Panc1 (cell line): Measurements from ENCODE around the gene MICAL2. TPM values are rescaled to one million over a fixed set of nuclear protein-coding genes. Genes with fewer than 3 reads are reported as not detected.

Experiments used
- ATAC-seq: fragments of 200-7000 bp; cut with Tn5 transposase; 2 replicates; pipeline ENCODE4 v1.9.1; 2020; ENCODE audit warnings: mild to moderate bottlenecking, moderate library complexity
- BruUV-seq: library from RNA; stranded (reverse); fragments of 400-500 nt; replicated peaks from 2 replicates; lab custom pipeline; 2021; lab: Mats Ljungman, UMichigan
- CTCF ChIA-PET: fragments of 300-600 bp; sonication (Branson Sonifier 250); formaldehyde crosslinking; loops from one replicate; lab custom pipeline; 2022; ENCODE audit warnings: antibody characterized with exemption; lab: Charles Lee
- POLR2A ChIA-PET: fragments of 300-600 bp; sonication (Branson Sonifier 250); formaldehyde crosslinking; loops from one replicate; lab custom pipeline; 2022; ENCODE audit warnings: antibody characterized with exemption; lab: Charles Lee
- DNase-seq: peaks from one replicate; pipeline ENCODE4 v3.0.0-alpha.2; 2010; ENCODE audit warnings: low read depth, low spot score
- H3K27ac ChIP-seq: 2 replicates; pipeline ENCODE4 v1.5.1; 2011; ENCODE audit warnings: mild to moderate bottlenecking, low read length, inconsistent platforms
- H3K27me3 ChIP-seq: fragments of 200-500 bp; sonication (Bioruptor generic); 2 replicates; pipeline ENCODE4 v1.6.0; 2014; ENCODE audit warnings: low read length, inconsistent platforms; ENCODE audit not compliant: control insufficient read depth, insufficient read depth
- H3K36me3 ChIP-seq: fragments of 200-500 bp; sonication (Bioruptor generic); 2 replicates; pipeline ENCODE4 v1.5.1; 2014; ENCODE audit warnings: inconsistent platforms, mild to moderate bottlenecking, low read length, moderate library complexity; ENCODE audit not compliant: control insufficient read depth, insufficient read depth
- H3K4me1 ChIP-seq: 2 replicates; pipeline ENCODE4 v1.5.1; 2011; ENCODE audit warnings: inconsistent platforms, mild to moderate bottlenecking, low read length, moderate library complexity; ENCODE audit not compliant: control insufficient read depth, insufficient read depth
- H3K4me3 ChIP-seq, 2 experiments: 2 replicates each; pipeline ENCODE4 v1.5.1; 2011 to 2012; ENCODE audit warnings: low read depth in 2 of 2, low read length in 2 of 2, mild to moderate bottlenecking in 2 of 2, inconsistent platforms in 1 of 2, moderate library complexity in 1 of 2
- H3K9me3 ChIP-seq: fragments of 200-500 bp; sonication (Bioruptor generic); 2 replicates; pipeline ENCODE4 v1.5.1; 2014; ENCODE audit warnings: low read depth, mild to moderate bottlenecking, inconsistent platforms, low read length, moderate library complexity; ENCODE audit not compliant: control insufficient read depth, insufficient read depth
- POLR2AphosphoS5 ChIP-seq: IDR thresholded peaks from 2 replicates; pipeline ENCODE4 v1.6.1; 2012; ENCODE audit warnings: mild to moderate bottlenecking, low read depth, low read length, moderate library complexity
- SIN3A ChIP-seq: IDR thresholded peaks from 2 replicates; pipeline ENCODE4 v1.6.1; 2012; ENCODE audit warnings: low read depth, mild to moderate bottlenecking, low read length, moderate library complexity, borderline replicate concordance; ENCODE audit not compliant: insufficient read depth
- TCF7L2 ChIP-seq: IDR thresholded peaks from 2 replicates; pipeline ENCODE4 v1.6.1; 2011; ENCODE audit warnings: mild to moderate bottlenecking, low read depth, low read length, inconsistent platforms
- in situ Hi-C: cut with HindIII; loops from 2 replicates; pipeline ENCODE4 v1.10.0; 2016; ENCODE audit warnings: low sequenced_read_pairs, low pct_unique_long_range_greater_than_20kb
- intact Hi-C: fragments of 100-400 bp; cut with micrococcal nuclease; formaldehyde crosslinking; loops from one replicate; pipeline ENCODE4 v1.10.0; 2022; ENCODE audit not compliant: unreplicated experiment
- total RNA-seq: library from RNA; stranded (reverse); gene quantifications from one replicate; pipeline ENCODE4 v1.2.1, GENCODE V29; 2021; ENCODE audit not compliant: unreplicated experiment
- TF ChIP-seq, protein P1 (sequence below), 2 experiments: IDR thresholded peaks; 2 replicates each; pipeline ENCODE4 v1.6.1; 2011 to 2012; ENCODE audit warnings: low read depth in 2 of 2, control low read depth in 1 of 2, low read length in 1 of 2, mild to moderate bottlenecking in 1 of 2, moderate library complexity in 1 of 2; ENCODE audit not compliant: insufficient read depth in 1 of 2
- TF ChIP-seq, protein P2 (sequence below): fragments of 450-650 bp; IDR thresholded peaks from 2 replicates; pipeline ENCODE4 v1.5.1; 2017; ENCODE audit warnings: mild to moderate bottlenecking

MICAL2 gene
- total RNA-seq, 1 experiment from 2014 or later = 199 TPM

- no peak for DNase-seq
- intact Hi-C loops = loop anchor here (10.0 kb wide), 1 partner anchor 108 kb away; no protein-coding TSS in a partner anchor
- H3K9me3 ChIP-seq = no peaks in the 10 kb centered on the region
- H3K27me3 ChIP-seq = no peaks in the 10 kb centered on the region
- no peak for ATAC-seq
- H3K27ac ChIP-seq = no peak overlapping the region
- BruUV-seq = no TSS peak
- ChIA-PET POLR2A (no interaction called here), CTCF (interaction anchor here (0.6 to 0.7 kb wide), 4 partner anchors 10 to 132 kb away, joined by 3 to 6 read pairs (median 3); no protein-coding TSS in a partner anchor)
- in situ Hi-C loops = no loop called here
- H3K36me3 ChIP-seq = no peaks in the 10 kb centered on the region
- H3K4me3 ChIP-seq = no peak overlapping the region
- TF ChIP-seq, protein P1, sequence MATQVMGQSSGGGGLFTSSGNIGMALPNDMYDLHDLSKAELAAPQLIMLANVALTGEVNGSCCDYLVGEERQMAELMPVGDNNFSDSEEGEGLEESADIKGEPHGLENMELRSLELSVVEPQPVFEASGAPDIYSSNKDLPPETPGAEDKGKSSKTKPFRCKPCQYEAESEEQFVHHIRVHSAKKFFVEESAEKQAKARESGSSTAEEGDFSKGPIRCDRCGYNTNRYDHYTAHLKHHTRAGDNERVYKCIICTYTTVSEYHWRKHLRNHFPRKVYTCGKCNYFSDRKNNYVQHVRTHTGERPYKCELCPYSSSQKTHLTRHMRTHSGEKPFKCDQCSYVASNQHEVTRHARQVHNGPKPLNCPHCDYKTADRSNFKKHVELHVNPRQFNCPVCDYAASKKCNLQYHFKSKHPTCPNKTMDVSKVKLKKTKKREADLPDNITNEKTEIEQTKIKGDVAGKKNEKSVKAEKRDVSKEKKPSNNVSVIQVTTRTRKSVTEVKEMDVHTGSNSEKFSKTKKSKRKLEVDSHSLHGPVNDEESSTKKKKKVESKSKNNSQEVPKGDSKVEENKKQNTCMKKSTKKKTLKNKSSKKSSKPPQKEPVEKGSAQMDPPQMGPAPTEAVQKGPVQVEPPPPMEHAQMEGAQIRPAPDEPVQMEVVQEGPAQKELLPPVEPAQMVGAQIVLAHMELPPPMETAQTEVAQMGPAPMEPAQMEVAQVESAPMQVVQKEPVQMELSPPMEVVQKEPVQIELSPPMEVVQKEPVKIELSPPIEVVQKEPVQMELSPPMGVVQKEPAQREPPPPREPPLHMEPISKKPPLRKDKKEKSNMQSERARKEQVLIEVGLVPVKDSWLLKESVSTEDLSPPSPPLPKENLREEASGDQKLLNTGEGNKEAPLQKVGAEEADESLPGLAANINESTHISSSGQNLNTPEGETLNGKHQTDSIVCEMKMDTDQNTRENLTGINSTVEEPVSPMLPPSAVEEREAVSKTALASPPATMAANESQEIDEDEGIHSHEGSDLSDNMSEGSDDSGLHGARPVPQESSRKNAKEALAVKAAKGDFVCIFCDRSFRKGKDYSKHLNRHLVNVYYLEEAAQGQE (IDR thresholded peaks at IDR 0.05; ENCODE audit: insufficient read depth in 1 of 2, low read depth in 2 of 2, low read length in 1 of 2) = no peak
- no peak for TF ChIP-seq SIN3A
- TF ChIP-seq POLR2AphosphoS5 = no peak
- TF ChIP-seq TCF7L2 = no peak
- TF ChIP-seq, protein P2, sequence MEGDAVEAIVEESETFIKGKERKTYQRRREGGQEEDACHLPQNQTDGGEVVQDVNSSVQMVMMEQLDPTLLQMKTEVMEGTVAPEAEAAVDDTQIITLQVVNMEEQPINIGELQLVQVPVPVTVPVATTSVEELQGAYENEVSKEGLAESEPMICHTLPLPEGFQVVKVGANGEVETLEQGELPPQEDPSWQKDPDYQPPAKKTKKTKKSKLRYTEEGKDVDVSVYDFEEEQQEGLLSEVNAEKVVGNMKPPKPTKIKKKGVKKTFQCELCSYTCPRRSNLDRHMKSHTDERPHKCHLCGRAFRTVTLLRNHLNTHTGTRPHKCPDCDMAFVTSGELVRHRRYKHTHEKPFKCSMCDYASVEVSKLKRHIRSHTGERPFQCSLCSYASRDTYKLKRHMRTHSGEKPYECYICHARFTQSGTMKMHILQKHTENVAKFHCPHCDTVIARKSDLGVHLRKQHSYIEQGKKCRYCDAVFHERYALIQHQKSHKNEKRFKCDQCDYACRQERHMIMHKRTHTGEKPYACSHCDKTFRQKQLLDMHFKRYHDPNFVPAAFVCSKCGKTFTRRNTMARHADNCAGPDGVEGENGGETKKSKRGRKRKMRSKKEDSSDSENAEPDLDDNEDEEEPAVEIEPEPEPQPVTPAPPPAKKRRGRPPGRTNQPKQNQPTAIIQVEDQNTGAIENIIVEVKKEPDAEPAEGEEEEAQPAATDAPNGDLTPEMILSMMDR = no peak
- H3K4me1 ChIP-seq = peaks cover 34% of the 10 kb centered on the region
Measured at GRCh38 chr11:12126344-12127019, 16.1 kb downstream of the MICAL2 start.

DNA sequence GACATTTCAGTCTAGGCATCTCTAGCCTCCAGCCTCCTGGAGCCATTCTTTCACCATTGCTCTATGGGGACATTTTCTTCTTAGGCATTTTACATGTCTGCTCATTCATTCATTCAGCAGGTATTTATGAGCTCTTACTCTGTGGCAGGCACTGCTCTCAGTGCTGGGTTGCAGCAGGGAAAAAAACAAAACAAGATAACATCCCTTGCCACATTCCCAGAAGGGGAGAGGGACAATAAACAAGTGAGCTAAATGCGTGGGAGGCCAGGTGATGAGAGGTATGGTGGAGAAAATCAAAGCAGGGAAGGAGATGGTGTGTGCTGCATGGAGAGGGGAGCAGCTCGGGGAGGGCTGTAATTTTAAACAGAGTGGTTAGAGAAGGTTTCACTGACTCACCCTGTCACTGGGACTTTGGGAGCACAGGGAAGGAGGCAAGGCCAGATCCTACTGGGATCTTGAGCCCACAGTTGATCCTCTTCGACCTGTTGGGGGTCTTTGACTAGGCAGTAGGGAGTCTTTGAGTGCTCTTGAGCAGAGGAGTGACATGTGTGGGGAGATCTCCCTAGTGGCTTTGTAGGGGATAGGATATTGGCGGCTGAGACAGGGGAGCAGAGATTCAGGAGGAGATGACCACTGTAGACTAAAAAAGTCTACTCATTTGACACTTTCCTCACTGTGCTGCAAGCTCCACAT, 17.0 kb downstream of the MICAL2 start:
- Histone ChIP-seq H3K4me3 (no peak overlapping the region), H3K9me3 (no peaks in the 10 kb centered on the region), H3K36me3 (no peaks in the 10 kb centered on the region), H3K4me1 (peaks cover 41% of the 10 kb centered on the region), H3K27ac (0 out of 2 replicates have a peak overlapping the region, but pooled peaks have one; percentile 8), H3K27me3 (no peaks in the 10 kb centered on the region)
- CTCF ChIA-PET = interaction anchor here (0.6 to 0.7 kb wide), 3 partner anchors 9 to 37 kb away, joined by 3 to 6 read pairs (median 3); no protein-coding TSS in a partner anchor
- intact Hi-C loops (loop anchor here (10.0 kb wide), 1 partner anchor 107 kb away; no protein-coding TSS in a partner anchor), in situ Hi-C loops (no loop called here)
- TF ChIP-seq, protein P1 (IDR thresholded peaks at IDR 0.05; ENCODE audit: insufficient read depth in 1 of 2, low read depth in 2 of 2, low read length in 1 of 2) = no peak
- TF ChIP-seq TCF7L2 (no peak), POLR2AphosphoS5 (no peak), SIN3A (no peak)
- TF ChIP-seq, protein P2 = no peak
- DNase-seq (no peak), ATAC-seq (no peak)
- POLR2A ChIA-PET = no interaction called here
- no TSS peak for BruUV-seq
